HG03039 (cell line): ENCODE data around the gene DOCK6.

ENCODE experiments used
- ATAC-seq: cut with Tn5 transposase; IDR thresholded peaks from one replicate; pipeline ENCODE4 v1.9.1; 2021; ENCODE audit warnings: mild to moderate bottlenecking, moderate library complexity; ENCODE audit not compliant: unreplicated experiment

DOCK6 gene

GRCh38 chr19:11225815-11226214, 36.5 kb downstream of the DOCK6 start:
- ATAC-seq = no peak

GRCh38 chr19:11225172-11225571, 37.2 kb downstream of the DOCK6 start:
- no peak for ATAC-seq

GRCh38 chr19:11224429-11224828, 37.9 kb downstream of the DOCK6 start:
- ATAC-seq = no peak

GRCh38 chr19:11223200-11223599, 39.1 kb downstream of the DOCK6 start:
- no peak for ATAC-seq

GRCh38 chr19:11221082-11221598, 41.2 kb downstream of the DOCK6 start:
- ATAC-seq = no peak

- ATAC-seq = no peak
Measured at GRCh38 chr19:11214387-11214786, 47.9 kb downstream of the DOCK6 start.

GRCh38 chr19:11210656-11210928, 51.7 kb downstream of the DOCK6 start:
- ATAC-seq = no peak

- no peak for ATAC-seq
Measured at GRCh38 chr19:11209839-11210655, 52.3 kb downstream of the DOCK6 start.

- ATAC-seq = no peak
Measured at GRCh38 chr19:11208561-11209471, 53.5 kb downstream of the DOCK6 start.

- no peak for ATAC-seq
Measured at GRCh38 chr19:11205939-11206570, 56.3 kb downstream of the DOCK6 start.

GRCh38 chr19:11204943-11205349, 57.4 kb downstream of the DOCK6 start:
- no peak for ATAC-seq

GRCh38 chr19:11204076-11204602, 58.2 kb downstream of the DOCK6 start:
- ATAC-seq = no peak

GRCh38 chr19:11203194-11204075, 58.9 kb downstream of the DOCK6 start:
- no peak for ATAC-seq

- no peak for ATAC-seq
Measured at GRCh38 chr19:11202488-11203193, 59.7 kb downstream of the DOCK6 start.

GRCh38 chr19:11201791-11202190, 60.5 kb downstream of the DOCK6 start:
- ATAC-seq = no peak

- no peak for ATAC-seq
Measured at GRCh38 chr19:11200931-11201330, 61.4 kb downstream of the DOCK6 start.

- ATAC-seq = no peak
Measured at GRCh38 chr19:11200015-11200574, 62.2 kb downstream of the DOCK6 start.

GRCh38 chr19:11199517-11199916, 62.8 kb downstream of the DOCK6 start:
- ATAC-seq = no peak

- no peak for ATAC-seq
Measured at GRCh38 chr19:11198769-11199424, 63.4 kb downstream of the DOCK6 start.
